Caco-2 (cell line): ENCODE data around the gene RAP1GAP2. TPM values are rescaled to one million over a fixed set of nuclear protein-coding genes. Genes with fewer than 3 reads are reported as not detected.

Experiments
- BruUV-seq: library from RNA; stranded (reverse); fragments of 400-500 nt; replicated peaks from 2 replicates; lab custom pipeline; 2021; lab: Mats Ljungman, UMichigan
- CTCF ChIA-PET: fragments of 300-600 bp; sonication (Branson Sonifier 250); formaldehyde crosslinking; loops from one replicate; lab custom pipeline; 2022; ENCODE audit warnings: antibody characterized with exemption; lab: Charles Lee
- POLR2A ChIA-PET: fragments of 300-600 bp; sonication (Branson Sonifier 250); formaldehyde crosslinking; loops from one replicate; lab custom pipeline; 2022; ENCODE audit warnings: antibody characterized with exemption; lab: Charles Lee
- DNase-seq, 2 experiments: peaks; one replicate each; pipeline versions ENCODE4 v3.0.0 to v3.0.0-alpha.2; 2020 to 2022
- H3K27me3 ChIP-seq: replicated peaks from 2 replicates; pipeline ENCODE4 v1.6.0; 2011; ENCODE audit warnings: low read length; ENCODE audit not compliant: control insufficient read depth, insufficient read depth
- H3K36me3 ChIP-seq: 2 replicates; pipeline ENCODE4 v1.5.1; 2011; ENCODE audit warnings: low read length; ENCODE audit not compliant: control insufficient read depth, insufficient read depth
- H3K4me1 ChIP-seq: fragments of 250-450 bp; sonication (Bioruptor Pico); 2 replicates; pipeline ENCODE4 v1.5.1; 2020; ENCODE audit warnings: mild to moderate bottlenecking
- H3K4me3 ChIP-seq: 2 replicates; pipeline ENCODE4 v1.5.1; 2011; ENCODE audit warnings: low read depth, mild to moderate bottlenecking, control low read depth, low read length
- H3K9me3 ChIP-seq: fragments of 250-450 bp; sonication (Bioruptor Pico); 2 replicates; pipeline ENCODE4 v1.5.1; 2020; ENCODE audit warnings: mild to moderate bottlenecking, moderate library complexity
- H3K27ac Mint-ChIP-seq: one replicate; pipeline ENCODE4 v1.8.0; 2022; ENCODE audit warnings: mixed read lengths; ENCODE audit not compliant: unreplicated experiment
- H3K27me3 Mint-ChIP-seq: one replicate; pipeline ENCODE4 v1.8.0; 2022; ENCODE audit warnings: mixed read lengths; ENCODE audit not compliant: insufficient read depth, unreplicated experiment
- H3K36me3 Mint-ChIP-seq: one replicate; pipeline ENCODE4 v1.8.0; 2022; ENCODE audit warnings: mild to moderate bottlenecking, mixed read lengths; ENCODE audit not compliant: insufficient read depth, unreplicated experiment
- H3K4me1 Mint-ChIP-seq: one replicate; pipeline ENCODE4 v1.8.0; 2022; ENCODE audit warnings: low read depth, mixed read lengths; ENCODE audit not compliant: unreplicated experiment
- H3K4me3 Mint-ChIP-seq: one replicate; pipeline ENCODE4 v1.8.0; 2022; ENCODE audit warnings: mild to moderate bottlenecking, moderate library complexity, mixed read lengths; ENCODE audit not compliant: unreplicated experiment
- H3K9me3 Mint-ChIP-seq: one replicate; pipeline ENCODE4 v1.8.0; 2022; ENCODE audit warnings: mixed read lengths; ENCODE audit not compliant: unreplicated experiment
- intact Hi-C: fragments of 100-400 bp; cut with micrococcal nuclease; formaldehyde crosslinking; loops from one replicate; pipeline ENCODE4 v1.10.0; 2022; ENCODE audit not compliant: unreplicated experiment
- total RNA-seq: library from RNA; stranded (reverse); gene quantifications from 2 replicates; pipeline ENCODE4 v1.2.3, GENCODE V29; 2022
- TF ChIP-seq, protein P1 (sequence below), 2 experiments: fragments of 200-600 bp in 1 of 2; IDR thresholded peaks; 1 replicate in 1 of 2; 2 replicates in 1 of 2; pipeline versions ENCODE4 v1.5.1 to v1.8.0; 2011 to 2022; ENCODE audit warnings: antibody characterized with exemption in 1 of 2, control low read depth in 1 of 2, inconsistent platforms in 1 of 2, low read depth in 1 of 2, low read length in 1 of 2, mild to moderate bottlenecking in 1 of 2, moderate library complexity in 1 of 2; ENCODE audit not compliant: insufficient read depth in 1 of 2, severe bottlenecking in 1 of 2, unreplicated experiment in 1 of 2

Gene RAP1GAP2
- total RNA-seq, 1 experiment from 2014 or later, result 45.3 TPM

DNA sequence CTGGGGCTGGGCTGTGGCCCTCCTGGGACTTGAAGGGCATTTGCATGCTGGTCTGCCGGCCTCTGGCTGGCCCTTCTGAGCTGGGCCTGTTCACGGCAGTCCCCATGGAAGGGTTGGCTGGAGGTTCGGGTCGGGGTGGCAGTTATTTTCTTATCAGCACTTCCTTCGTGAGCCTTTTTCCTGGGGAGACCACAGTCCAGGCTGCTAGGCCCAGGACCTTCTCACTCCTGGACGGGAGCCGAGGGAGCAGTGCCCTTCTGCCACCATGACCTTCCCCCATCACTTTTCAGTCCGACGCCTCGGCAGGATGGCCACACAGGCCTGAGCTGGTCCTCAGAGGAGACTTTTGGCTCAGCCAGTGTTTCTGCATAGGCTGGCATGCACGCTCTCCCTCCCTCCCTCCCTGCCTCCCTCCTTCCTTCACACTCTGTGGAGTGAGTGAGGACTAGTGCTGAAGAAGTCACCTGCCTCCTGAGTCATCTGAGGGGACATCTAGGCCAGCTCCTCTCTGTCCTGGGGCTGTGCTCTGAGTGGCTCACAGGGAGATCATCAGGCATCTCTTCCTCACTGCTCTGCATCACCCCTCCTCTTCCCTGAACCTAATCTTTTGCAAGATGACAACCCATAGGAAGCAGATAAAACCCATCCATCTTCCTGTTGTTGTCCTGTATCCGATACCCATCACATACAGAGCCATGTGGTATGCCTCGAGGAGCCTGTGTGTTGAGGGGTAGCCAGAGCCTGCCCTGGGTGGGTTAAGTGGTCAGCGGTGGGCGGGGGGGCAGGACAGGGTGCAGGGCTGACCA is 109.7 kb downstream of the RAP1GAP2 start:
- Mint-ChIP-seq H3K4me3 (no peak overlapping the region), H3K4me1 (peaks cover 9% of the 10 kb centered on the region)

GRCh38 chr17:2906901-2907300 is 110.7 kb downstream of the RAP1GAP2 start:
- no TSS peak for BruUV-seq

More for the DNA sequence above, 109.7 kb downstream of the RAP1GAP2 start:
- no peak for DNase-seq
- Mint-ChIP-seq H3K27ac (no peak overlapping the region), H3K36me3 (peaks cover 21% of the 10 kb centered on the region), H3K9me3 (no peaks in the 10 kb centered on the region), H3K27me3 (no peaks in the 10 kb centered on the region)
- H3K36me3 ChIP-seq, result peaks cover 1% of the 10 kb centered on the region; the same call in 1 of the 2 replicates
- CTCF ChIA-PET, result no interaction called here
- no peaks in the 10 kb centered on the region for H3K27me3 ChIP-seq
- H3K4me1 ChIP-seq, result peaks cover 6% of the 10 kb centered on the region
- POLR2A ChIA-PET, result no interaction called here
- 0 out of 2 replicates have a peak, but pooled peaks cover 7% of the 10 kb centered on the region for H3K9me3 ChIP-seq
- TF ChIP-seq, protein P1, sequence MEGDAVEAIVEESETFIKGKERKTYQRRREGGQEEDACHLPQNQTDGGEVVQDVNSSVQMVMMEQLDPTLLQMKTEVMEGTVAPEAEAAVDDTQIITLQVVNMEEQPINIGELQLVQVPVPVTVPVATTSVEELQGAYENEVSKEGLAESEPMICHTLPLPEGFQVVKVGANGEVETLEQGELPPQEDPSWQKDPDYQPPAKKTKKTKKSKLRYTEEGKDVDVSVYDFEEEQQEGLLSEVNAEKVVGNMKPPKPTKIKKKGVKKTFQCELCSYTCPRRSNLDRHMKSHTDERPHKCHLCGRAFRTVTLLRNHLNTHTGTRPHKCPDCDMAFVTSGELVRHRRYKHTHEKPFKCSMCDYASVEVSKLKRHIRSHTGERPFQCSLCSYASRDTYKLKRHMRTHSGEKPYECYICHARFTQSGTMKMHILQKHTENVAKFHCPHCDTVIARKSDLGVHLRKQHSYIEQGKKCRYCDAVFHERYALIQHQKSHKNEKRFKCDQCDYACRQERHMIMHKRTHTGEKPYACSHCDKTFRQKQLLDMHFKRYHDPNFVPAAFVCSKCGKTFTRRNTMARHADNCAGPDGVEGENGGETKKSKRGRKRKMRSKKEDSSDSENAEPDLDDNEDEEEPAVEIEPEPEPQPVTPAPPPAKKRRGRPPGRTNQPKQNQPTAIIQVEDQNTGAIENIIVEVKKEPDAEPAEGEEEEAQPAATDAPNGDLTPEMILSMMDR (IDR thresholded peaks at IDR 0.05; ENCODE audit: insufficient read depth in 1 of 2, low read depth in 1 of 2, low read length in 1 of 2, severe bottlenecking in 1 of 2, unreplicated experiment in 1 of 2), result no peak
- no TSS peak for BruUV-seq
- no peak overlapping the region for H3K4me3 ChIP-seq
- intact Hi-C loops, result no loop called here

GRCh38 chr17:2909175-2909845 is 113.1 kb downstream of the RAP1GAP2 start:
- Mint-ChIP-seq H3K4me1 (no peaks in the 10 kb centered on the region), H3K4me3 (no peak overlapping the region), H3K27me3 (no peaks in the 10 kb centered on the region), H3K27ac (peak overlapping the region; percentile 24), H3K9me3 (no peaks in the 10 kb centered on the region), H3K36me3 (peaks cover 6% of the 10 kb centered on the region)
- no peaks in the 10 kb centered on the region for H3K4me1 ChIP-seq
- H3K4me3 ChIP-seq, result no peak overlapping the region
- BruUV-seq, result no TSS peak
- ChIA-PET POLR2A (no interaction called here), CTCF (no interaction called here)
- H3K36me3 ChIP-seq, result peaks cover 1% of the 10 kb centered on the region; the same call in 1 of the 2 replicates
- intact Hi-C loops, result no loop called here
- H3K27me3 ChIP-seq, result no peaks in the 10 kb centered on the region
- H3K9me3 ChIP-seq, result 0 out of 2 replicates have a peak, but pooled peaks cover 7% of the 10 kb centered on the region
- DNase-seq, result no peak
- TF ChIP-seq, protein P1 (IDR thresholded peaks at IDR 0.05; ENCODE audit: insufficient read depth in 1 of 2, low read depth in 1 of 2, low read length in 1 of 2, severe bottlenecking in 1 of 2, unreplicated experiment in 1 of 2), result no peak

More at GRCh38 chr17:2906901-2907300, 110.7 kb downstream of the RAP1GAP2 start:
- intact Hi-C loops, result no loop called here
- no peaks in the 10 kb centered on the region for H3K4me1 Mint-ChIP-seq
- no peak overlapping the region for H3K4me3 Mint-ChIP-seq
- Histone ChIP-seq H3K9me3 (0 out of 2 replicates have a peak, but pooled peaks cover 7% of the 10 kb centered on the region), H3K36me3 (peaks cover 1% of the 10 kb centered on the region; the same call in 1 of the 2 replicates), H3K27me3 (no peaks in the 10 kb centered on the region), H3K4me1 (no peaks in the 10 kb centered on the region), H3K4me3 (no peak overlapping the region)
- H3K36me3 Mint-ChIP-seq, result peaks cover 14% of the 10 kb centered on the region
- H3K9me3 Mint-ChIP-seq, result no peaks in the 10 kb centered on the region
- ChIA-PET CTCF (no interaction called here), POLR2A (no interaction called here)
- H3K27me3 Mint-ChIP-seq, result no peaks in the 10 kb centered on the region
- no peak for DNase-seq
- TF ChIP-seq, protein P1 (IDR thresholded peaks at IDR 0.05; ENCODE audit: insufficient read depth in 1 of 2, low read depth in 1 of 2, low read length in 1 of 2, severe bottlenecking in 1 of 2, unreplicated experiment in 1 of 2), result no peak
- no peak overlapping the region for H3K27ac Mint-ChIP-seq
